Measurements from ENCODE around the gene MEIS1.

The MEIS1 gene

GRCh38 chr2:66443979-66444861 is 9.3 kb downstream of the MEIS1 start:
- DNase-seq (ENCODE audit: low read depth in 2 of 3, low spot score in 1 of 3) = no peak

DNA sequence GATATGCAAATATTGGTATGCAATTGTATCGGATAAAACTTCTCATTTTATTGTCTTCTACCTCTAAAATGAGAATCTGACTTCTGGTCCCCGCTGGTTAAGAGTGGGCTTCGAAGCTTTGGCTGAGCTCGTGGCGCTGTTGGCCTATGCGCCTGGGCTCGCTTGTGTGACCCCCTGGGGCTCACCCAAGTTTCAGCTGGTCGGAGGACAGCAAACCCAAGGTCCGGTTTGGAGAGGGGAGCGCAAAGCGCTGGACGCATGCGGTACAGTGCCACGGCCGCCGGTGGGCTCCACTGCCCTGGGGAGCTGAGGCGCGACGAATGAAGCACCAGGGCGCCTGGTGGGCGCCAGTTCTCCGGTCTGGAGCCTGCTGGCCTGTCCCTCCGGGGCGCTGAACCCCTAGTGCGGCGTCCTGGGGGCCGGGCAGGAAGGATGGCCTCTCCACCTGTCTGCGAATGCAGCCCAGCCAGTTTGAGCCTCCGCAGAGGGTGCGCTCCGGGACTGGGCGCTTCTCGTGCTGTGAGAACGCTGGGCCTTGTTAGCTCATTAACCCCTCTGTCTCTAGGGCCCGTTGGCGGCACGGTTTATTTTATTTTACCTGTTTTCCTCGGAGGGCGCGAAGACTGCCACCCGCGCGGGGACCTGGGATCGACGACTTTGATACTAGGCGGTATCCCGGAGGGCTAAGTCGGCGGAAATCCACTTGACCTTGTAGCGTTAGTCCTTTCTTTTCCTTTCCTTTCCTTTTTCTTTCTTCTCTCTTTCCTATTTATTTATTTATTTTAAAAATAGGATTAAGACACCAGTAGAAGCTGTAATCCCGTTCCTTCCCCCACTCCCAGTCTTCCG is 10.4 kb downstream of the MEIS1 start:
- DNase-seq (ENCODE audit: low read depth in 2 of 3, low spot score in 1 of 3) = no peak

GRCh38 chr2:66445925-66446871 is 11.3 kb downstream of the MEIS1 start:
- no peak for DNase-seq (ENCODE audit: low read depth in 2 of 3, low spot score in 1 of 3)

- no peak for DNase-seq (ENCODE audit: low read depth in 2 of 3, low spot score in 1 of 3)
These were observed 12.0 kb downstream of the MEIS1 start for GRCh38 chr2:66446941-66447340.

DNA sequence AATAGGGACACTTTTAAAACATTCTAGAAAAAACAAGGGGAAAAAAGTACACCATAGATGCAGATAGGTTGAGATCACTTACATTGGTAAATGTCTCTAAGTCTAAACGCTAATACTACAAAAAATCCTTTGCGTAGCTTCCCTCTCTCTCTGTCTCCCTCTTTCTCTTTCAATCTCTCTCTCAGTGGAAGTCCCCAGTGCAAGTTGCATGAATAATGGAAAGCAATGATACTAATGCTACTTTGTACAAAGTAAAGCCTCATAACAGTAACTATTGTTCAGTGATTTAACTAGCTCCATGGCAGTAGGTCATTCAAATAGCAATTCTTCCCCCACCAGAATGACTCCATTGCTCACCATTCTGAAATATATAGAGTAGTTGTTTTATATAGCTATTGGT is 12.8 kb downstream of the MEIS1 start:
- no peak for DNase-seq (ENCODE audit: low read depth in 2 of 3, low spot score in 1 of 3)

GRCh38 chr2:66448136-66448991 is 13.4 kb downstream of the MEIS1 start:
- DNase-seq (ENCODE audit: low read depth in 2 of 3, low spot score in 1 of 3) = no peak

GRCh38 chr2:66452214-66452613 is 17.3 kb downstream of the MEIS1 start:
- no peak for DNase-seq (ENCODE audit: low read depth in 2 of 3, low spot score in 1 of 3)

GRCh38 chr2:66452917-66453316 is 18.0 kb downstream of the MEIS1 start:
- DNase-seq (ENCODE audit: low read depth in 2 of 3, low spot score in 1 of 3) = no peak

DNA sequence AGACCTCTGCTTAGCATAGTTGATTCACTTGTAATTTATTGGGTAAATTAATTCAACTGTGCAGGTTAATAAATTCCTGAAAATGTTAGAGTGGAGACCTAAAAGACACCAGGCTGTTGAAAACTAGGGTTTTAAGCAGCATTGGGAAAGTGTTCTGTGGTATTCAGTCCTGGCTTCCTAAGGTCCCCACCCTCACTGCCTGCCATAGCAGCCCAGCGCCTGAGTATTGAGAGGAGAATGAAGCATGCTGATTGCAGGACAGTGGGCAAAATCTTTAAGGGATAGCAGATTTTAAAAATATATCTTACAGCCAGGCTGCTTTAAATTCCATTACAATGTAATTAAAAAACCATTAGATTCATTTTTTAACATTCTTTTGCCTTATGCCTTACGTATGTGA is 20.6 kb downstream of the MEIS1 start:
- no peak for DNase-seq (ENCODE audit: low read depth in 2 of 3, low spot score in 1 of 3)

DNA sequence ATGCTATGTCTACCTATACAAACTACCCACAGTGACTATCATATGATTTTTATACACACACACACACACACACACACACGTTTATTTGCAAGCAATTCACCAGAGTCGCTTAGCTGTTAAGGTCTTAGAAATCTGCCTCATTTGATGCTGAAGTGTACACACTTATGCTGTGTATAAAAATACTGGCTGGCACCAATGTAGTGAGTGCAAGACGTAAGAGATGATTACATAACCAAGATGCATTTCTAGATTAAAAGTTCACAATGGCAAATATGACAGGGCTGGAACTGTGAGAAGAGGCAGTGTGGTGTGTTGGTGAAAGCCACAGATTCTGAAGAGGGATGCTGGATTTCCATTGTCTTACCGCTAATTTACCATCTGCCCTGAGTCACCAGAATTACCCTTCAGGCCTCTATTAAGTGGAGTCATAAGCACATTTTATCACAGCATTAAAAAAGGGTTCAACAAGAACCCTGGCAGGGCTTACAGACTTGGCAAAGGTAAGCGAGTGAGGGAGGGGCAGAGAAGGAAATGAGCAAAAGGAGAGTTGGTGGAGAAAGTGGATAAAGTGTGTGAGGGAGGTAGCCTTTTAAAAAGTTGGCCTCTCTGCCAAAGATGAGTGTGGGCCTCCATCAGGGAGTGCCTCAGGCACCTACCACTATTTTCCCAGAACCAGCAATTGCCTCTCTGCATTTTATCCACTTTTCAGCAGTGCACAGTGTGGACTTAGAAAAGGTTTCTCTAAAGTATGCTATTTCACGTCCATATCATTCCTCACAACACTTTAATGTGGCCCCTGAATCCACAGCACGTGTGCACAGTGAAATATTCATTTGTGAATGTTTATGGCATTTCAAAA is 21.5 kb downstream of the MEIS1 start:
- DNase-seq (ENCODE audit: low read depth in 2 of 3, low spot score in 1 of 3) = no peak

DNA sequence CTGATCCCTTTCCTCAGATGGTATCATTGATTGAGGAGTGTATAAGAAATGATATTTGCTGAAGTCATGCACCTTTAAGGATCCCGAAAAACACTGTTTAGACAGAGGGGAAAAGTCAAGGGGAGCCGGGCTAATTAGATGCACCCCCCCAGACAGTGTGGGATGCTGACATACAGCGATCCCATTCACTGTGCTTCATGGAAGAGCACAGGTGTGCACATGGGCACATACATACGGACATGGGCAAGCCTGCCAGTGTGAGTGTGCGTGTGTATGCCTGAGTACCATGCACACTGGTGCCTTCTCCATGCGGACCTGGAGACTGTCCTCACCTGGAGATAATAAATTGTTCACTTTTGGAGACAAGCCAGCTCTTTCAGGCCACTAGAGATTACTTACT is 22.6 kb downstream of the MEIS1 start:
- no peak for DNase-seq (ENCODE audit: low read depth in 2 of 3, low spot score in 1 of 3)

DNA sequence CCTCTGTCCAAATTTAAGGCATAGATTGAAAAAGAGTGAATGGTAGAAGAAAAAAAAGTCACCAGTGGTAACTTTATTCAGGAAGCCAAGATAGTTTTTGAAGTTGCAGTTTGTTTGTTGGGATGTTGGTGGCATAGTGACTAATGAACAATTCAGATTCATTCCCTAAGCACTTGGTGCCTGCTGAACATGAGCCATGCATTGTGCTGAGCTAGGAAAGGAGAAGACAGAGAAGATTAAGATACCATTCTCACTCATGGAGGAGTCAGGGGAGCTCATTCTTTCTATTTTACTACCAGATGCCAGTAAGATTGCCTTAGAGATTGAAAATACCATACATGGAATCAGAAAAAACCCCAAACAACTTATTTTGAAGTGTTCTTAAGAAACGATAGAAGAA is 25.1 kb downstream of the MEIS1 start:
- no peak for DNase-seq (ENCODE audit: low read depth in 2 of 3, low spot score in 1 of 3)

- DNase-seq (ENCODE audit: low read depth in 2 of 3, low spot score in 1 of 3) = no peak
These were observed 26.2 kb downstream of the MEIS1 start for GRCh38 chr2:66461001-66461663.

DNA sequence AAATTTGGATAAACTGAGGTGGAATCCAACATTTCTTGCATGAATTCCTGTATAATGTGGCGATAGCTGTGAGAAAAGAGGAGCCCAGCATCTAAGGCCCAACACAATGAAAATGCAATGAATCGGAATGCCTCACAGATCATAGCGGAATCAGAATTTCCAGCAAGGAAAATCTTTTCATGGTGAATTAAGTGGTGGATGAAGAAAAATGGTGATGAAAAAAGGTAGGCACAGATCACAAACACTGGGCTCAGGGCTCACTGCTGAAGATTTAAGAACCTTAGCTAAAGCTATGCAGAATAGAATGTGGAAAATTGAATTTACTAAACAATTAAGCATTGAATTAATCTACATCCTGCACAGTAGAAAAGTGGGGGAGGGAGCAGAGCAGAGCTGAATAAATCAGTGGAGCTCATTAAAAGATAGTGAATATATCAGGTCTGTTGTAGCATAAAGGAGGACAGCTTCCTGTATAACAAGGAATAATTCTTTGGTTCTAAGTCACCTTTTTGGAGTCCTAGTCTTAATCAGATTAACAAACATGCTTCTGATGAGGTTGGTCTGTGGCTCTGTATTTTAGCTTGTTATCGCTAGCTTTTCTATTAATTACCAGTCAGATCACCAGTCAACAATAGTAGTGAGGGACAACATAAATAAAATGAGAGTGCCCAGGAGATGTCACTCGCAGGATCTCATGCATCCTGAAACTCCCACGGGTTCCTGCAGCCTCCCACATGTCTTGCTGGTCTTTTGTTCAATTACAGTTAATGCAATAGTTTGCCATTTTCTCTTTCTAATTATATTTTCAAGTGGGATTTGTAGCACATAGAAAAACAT is 27.0 kb downstream of the MEIS1 start:
- no peak for DNase-seq (ENCODE audit: low read depth in 2 of 3, low spot score in 1 of 3)

GRCh38 chr2:66462501-66462825 is 27.5 kb downstream of the MEIS1 start:
- no peak for DNase-seq (ENCODE audit: low read depth in 2 of 3, low spot score in 1 of 3)

DNA sequence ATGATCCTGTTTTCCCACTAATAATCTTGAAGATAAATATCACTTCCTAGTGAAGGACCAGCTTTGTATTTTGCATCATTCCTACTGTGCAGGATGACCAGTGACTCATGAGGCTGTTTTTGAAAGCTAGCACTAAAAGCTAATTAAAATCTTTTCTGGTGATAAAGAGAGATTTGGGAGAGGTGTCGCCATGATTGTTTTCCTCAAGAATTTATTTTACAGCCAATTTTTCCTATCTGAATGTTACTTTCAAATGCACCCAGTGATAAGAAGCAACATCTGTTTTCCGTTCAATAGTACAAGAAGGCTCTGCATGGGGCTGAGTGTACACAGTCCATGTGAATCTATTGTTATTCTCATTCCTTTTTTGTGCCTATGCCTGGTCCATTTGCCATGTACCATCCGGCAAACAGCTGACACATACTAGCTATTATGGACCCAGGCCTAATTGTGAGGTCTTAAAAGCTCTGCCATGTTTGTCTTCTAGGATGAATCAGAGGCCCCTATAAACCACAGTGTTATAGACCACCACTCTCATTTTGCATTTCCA is 28.4 kb downstream of the MEIS1 start:
- DNase-seq (ENCODE audit: low read depth in 2 of 3, low spot score in 1 of 3) = no peak

- no peak for DNase-seq (ENCODE audit: low read depth in 2 of 3, low spot score in 1 of 3)
These were observed 30.2 kb downstream of the MEIS1 start for GRCh38 chr2:66464930-66465637.

All from stimulated activated CD4-positive, alpha-beta T cell treated with anti-CD3 and anti-CD28 coated beads, Interleukin-12 subunit alpha, Interleukin-12 subunit beta, amount 100 ng/mL, for 48 hours (primary cell).